Measurements from ENCODE around the gene CCDC92B.

Gene CCDC92B

DNA sequence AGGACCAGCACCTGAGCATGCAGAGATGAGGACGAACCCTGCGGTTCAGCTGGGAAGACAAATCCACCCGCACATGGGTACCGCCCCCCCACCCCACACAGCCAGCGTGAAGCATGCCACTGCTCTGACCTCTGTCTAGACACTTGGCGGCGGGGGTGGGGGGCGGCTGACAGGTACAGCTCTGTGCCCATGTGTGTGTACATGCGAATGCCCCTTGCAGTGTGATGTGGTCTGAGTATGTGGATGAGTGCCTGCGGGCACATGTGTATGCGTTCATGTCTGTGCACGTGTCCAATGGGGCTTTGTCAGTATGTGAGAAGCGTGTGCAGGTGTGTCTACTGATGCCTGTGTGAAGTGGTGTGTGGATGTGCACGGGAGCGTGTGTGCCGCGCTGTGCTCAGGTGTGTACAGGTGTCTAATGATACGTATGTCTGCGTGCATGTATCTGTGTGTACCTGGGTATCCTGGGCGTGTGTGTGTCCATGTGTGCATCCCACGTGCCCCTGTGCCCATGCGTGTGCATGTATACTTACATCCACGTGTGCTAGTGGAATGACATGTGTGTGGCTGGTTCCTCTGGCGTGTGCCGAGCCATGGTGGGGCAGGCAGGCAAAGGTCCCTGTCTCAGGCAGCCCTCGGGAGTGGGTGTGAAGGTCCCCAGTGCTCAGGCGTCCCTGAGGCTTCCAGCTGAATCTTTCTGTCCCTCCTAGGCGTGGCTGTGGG lies 46.1 kb upstream of the CCDC92B start:
- TF ChIP-seq, protein P1, sequence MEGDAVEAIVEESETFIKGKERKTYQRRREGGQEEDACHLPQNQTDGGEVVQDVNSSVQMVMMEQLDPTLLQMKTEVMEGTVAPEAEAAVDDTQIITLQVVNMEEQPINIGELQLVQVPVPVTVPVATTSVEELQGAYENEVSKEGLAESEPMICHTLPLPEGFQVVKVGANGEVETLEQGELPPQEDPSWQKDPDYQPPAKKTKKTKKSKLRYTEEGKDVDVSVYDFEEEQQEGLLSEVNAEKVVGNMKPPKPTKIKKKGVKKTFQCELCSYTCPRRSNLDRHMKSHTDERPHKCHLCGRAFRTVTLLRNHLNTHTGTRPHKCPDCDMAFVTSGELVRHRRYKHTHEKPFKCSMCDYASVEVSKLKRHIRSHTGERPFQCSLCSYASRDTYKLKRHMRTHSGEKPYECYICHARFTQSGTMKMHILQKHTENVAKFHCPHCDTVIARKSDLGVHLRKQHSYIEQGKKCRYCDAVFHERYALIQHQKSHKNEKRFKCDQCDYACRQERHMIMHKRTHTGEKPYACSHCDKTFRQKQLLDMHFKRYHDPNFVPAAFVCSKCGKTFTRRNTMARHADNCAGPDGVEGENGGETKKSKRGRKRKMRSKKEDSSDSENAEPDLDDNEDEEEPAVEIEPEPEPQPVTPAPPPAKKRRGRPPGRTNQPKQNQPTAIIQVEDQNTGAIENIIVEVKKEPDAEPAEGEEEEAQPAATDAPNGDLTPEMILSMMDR (conservative IDR thresholded peaks at IDR 0.05) = no peak

DNA sequence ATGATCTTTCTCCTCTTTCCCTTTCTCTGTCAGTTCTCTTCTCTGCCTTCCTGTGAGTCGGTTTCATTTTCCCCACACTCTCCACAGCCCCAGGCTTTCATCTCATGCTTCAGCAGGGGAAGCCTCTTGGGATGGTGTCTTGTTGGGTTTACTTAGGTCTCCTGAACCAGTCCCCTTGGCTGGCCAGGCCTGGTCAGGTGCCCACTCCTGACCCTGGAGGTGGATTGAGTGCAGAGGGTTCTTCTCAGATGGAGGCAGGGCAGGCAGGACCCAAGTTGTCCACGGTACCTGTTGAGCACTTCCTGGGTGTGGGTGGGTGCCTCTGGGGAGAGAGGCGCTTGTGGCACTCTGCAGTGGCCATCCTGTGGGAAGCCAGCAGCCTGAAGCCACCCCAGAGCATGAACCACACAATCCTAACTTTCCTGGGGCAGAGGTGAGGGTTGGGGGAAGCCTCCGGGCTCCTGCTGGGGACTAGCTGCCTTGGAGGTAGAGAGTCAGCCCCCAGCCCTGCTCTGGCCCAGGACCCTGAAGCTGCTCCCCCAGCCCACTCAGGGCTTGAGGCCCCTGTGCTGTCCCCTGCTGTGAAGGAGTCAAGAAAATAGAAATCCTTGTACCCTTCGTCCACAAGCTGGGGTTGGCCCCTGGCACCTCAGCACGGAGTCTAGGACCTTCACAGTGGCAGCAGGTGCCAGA lies 44.8 kb upstream of the CCDC92B start:
- TF ChIP-seq, protein P1 (conservative IDR thresholded peaks at IDR 0.05) = no peak
- no peak overlapping the region for H3K27ac ChIP-seq

More for the DNA sequence above, 46.1 kb upstream of the CCDC92B start:
- no peak overlapping the region for H3K27ac ChIP-seq

DNA sequence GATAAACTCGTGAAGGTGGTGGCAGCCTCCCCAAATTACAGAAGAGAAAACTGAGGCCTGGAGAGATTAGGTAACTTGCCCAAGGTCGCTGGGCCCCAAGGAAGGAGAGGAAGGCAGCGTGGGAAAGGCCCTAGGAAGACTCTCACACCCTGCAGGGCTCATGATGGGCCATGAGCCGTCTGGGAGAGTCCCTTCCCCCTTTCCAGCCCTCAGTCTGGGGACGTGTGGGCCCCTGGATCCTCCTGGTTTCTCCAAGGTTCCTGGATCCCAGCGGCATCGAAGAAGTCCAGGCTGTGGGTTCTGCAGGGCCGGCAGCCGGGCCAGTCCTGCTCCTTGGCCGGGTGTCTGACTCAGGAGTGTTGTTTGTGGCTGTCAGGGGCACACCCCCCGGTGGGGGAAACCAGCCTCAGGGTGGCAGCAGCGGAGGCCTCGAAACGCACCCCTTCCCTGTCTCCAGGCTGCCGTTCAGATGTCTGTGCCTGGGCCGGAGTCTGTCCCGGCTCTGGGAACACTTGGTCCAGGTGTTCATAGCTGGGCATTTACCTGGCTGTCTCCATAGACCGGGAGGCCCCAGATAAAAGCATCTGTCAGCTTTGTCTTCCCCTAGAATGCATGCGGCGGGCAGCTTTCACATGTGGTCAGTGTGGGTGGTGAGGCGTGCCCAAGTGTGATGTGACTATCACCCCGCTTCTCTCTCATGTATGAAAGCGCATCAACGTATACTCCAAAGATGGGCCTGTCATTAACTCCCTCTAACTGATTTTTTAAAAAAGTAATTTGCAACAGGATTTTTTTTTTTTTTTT lies 43.1 kb upstream of the CCDC92B start:
- TF ChIP-seq, protein P1 (conservative IDR thresholded peaks at IDR 0.05) = no peak
- H3K27ac ChIP-seq = no peak overlapping the region

DNA sequence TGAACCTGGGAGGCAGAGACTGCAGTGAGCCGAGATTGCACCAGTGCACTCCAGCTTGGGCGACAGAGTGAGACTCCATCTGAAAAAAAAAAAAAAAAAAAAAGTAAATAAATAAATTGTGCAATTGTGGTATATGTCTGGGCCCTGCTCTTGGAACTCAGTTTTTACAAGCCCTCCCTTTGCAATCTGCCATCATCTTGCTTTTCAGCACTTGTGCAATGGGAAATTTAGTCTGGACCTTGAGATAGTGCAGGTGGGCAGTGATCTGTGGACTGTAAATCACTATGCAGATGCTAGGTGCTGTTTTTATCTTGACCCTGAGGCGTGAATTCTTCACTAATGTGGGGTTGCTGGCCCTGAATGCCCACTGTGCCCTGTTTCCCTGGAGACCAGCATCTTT lies 40.2 kb upstream of the CCDC92B start:
- TF ChIP-seq, protein P1 (conservative IDR thresholded peaks at IDR 0.05) = no peak
- no peak overlapping the region for H3K27ac ChIP-seq

DNA sequence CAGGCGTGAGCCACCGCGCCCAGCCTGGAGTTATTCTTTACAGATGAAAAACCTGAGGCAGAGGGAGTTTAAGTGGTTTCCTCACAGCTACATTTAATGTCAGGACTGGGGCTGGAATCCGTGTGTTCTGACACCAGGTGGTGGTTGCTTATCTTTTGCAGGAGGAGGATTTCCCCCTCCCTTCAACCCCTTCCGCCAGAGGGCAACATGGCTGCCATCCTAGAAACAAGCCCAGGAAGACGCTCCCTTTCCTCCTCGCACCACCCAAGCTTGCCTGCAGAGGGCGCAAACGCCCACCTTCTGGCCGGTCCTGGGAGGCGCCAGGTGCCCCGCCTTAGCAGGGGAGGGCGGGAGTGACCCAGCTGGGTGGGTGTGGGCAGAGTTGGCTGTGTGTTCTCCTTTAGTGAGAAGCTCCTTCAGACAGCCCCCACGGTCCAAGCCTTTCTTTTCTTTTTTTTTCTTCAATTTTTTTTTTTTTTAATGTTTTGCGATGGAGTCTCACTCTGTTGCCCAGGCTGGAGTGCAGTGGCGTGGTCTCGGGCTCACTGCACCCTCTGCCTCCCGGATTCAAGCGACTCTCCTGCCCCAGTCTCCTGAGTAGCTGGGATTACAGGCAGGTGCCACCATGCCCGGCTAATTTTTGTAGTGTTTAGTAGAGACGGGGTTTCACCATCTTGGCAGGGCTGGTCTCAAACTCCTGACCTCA lies 36.9 kb upstream of the CCDC92B start:
- peak overlapping the region; percentile 65 for H3K27ac ChIP-seq

DNA sequence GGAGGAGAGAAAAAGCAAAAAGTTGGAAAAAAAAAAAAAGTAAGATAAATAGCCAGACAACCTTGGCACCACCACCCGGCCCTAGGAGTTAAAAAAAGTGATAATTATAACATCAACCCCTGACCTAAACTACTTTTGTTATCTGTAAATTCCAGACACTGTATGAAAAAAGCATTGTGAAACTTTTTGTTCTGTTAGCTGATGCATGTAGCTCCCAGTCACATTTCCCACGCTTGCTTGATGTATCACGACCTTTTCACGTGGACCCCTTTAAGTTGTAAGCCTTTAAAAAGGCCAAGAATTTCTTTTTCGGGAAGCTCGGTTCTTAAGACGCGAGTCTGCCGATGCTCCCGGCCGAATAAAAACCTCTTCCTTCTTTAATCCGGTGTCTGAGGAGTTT lies 35.9 kb upstream of the CCDC92B start:
- H3K27ac ChIP-seq = peak overlapping the region; percentile 65

More for the DNA sequence above, 36.9 kb upstream of the CCDC92B start:
- TF ChIP-seq, protein P1 (conservative IDR thresholded peaks at IDR 0.05) = peak; percentile 99

DNA sequence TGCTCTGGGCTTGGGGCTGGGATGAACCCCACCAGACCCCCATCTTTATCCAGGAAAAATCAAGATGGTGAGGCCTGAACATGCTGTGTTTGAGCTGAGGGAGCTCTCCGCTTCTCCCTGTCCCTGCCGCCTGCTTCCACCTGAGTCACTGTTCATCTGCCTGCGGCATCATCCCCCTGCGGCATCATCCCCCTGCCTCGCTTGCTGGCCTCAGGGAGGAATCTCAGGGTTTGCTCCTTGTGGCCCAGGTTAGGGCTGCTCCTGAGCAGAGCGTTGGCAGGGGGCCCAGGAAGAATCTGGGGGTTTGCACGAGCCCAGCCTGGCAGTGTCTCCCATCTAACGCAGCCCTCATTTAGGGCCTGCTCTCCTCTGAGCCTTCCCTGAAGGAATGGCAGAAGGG lies 35.4 kb upstream of the CCDC92B start:
- TF ChIP-seq, protein P1 (conservative IDR thresholded peaks at IDR 0.05) = no peak
- no peak overlapping the region for H3K27ac ChIP-seq

Measured in VCaP (cell line).